Brain pericyte (primary cell): Measurements from ENCODE around the gene DUOXA2.
"Not testable (repeated sequence)": the region's sequence is repeated elsewhere in the genome, so short reads cannot be mapped to it uniquely, and the experiment has no call there.

ENCODE experiments used
- DNase-seq: peaks from one replicate; pipeline ENCODE4 v3.0.0-alpha.2; 2012; ENCODE audit warnings: low read depth, low spot score

DUOXA2 gene

GRCh38 chr15:45095661-45096060 lies 18.5 kb upstream of the DUOXA2 start:
- no peak for DNase-seq

GRCh38 chr15:45097466-45097865 lies 16.7 kb upstream of the DUOXA2 start:
- DNase-seq: no peak

- DNase-seq: no peak
Measured at GRCh38 chr15:45099549-45100165, 14.5 kb upstream of the DUOXA2 start.

GRCh38 chr15:45100884-45101625 lies 13.1 kb upstream of the DUOXA2 start:
- no peak for DNase-seq

- DNase-seq: no peak
Measured at GRCh38 chr15:45101749-45102148, 12.4 kb upstream of the DUOXA2 start.

- no peak for DNase-seq
Measured at GRCh38 chr15:45102226-45102625, 11.9 kb upstream of the DUOXA2 start.

GRCh38 chr15:45104170-45104569 lies 10.0 kb upstream of the DUOXA2 start:
- DNase-seq: not testable (repeated sequence)

- no peak for DNase-seq
Measured at GRCh38 chr15:45105586-45105985, 8.5 kb upstream of the DUOXA2 start.

- no peak for DNase-seq
Measured at GRCh38 chr15:45106002-45106790, 7.9 kb upstream of the DUOXA2 start.

GRCh38 chr15:45107941-45108630 lies 6.0 kb upstream of the DUOXA2 start:
- DNase-seq: no peak

GRCh38 chr15:45110256-45110820 lies 3.8 kb upstream of the DUOXA2 start:
- DNase-seq: no peak

GRCh38 chr15:45111390-45112142 lies 2.6 kb upstream of the DUOXA2 start:
- DNase-seq: no peak

- DNase-seq: no peak
Measured at GRCh38 chr15:45112143-45112590, 2.0 kb upstream of the DUOXA2 start.

- DNase-seq: no peak
Measured at GRCh38 chr15:45112591-45113379, 1.3 kb upstream of the DUOXA2 start.

GRCh38 chr15:45113380-45113990 lies 641 bp upstream of the DUOXA2 start:
- no peak for DNase-seq

GRCh38 chr15:45114751-45115085 lies 592 bp downstream of the DUOXA2 start:
- no peak for DNase-seq

- no peak for DNase-seq
Measured at GRCh38 chr15:45115312-45115820, 1.2 kb downstream of the DUOXA2 start.

GRCh38 chr15:45116006-45116481 lies 1.9 kb downstream of the DUOXA2 start:
- DNase-seq: no peak
